Esophagus muscularis mucosa (tissue), 4 donors: ENCODE results near the gene ANTXR1. TPM values are rescaled to one million over a fixed set of nuclear protein-coding genes. Genes with fewer than 3 reads are reported as not detected.
"Not testable (repeated sequence)": the region's sequence is repeated elsewhere in the genome, so short reads cannot be mapped to it uniquely, and the experiment has no call there.

Experiments used
- DNase-seq: peaks from one replicate; pipeline ENCODE4 v3.0.0-alpha.2; 2017; ENCODE audit errors: extremely low spot score
- H3K27ac ChIP-seq, 4 donors: fragments of 200-600 bp; sonication (generic); replicated peaks in 1 of 4; 1 replicate in 3 of 4; 2 replicates in 1 of 4; pipeline ENCODE4 v1.5.1; 2016 to 2019; ENCODE audit warnings: mild to moderate bottlenecking in 1 of 4
- H3K27me3 ChIP-seq, 4 donors: fragments of 200-600 bp; sonication (generic); one replicate each; pipeline versions ENCODE4 v1.5.1 to v1.6.0; 2016 to 2019
- H3K36me3 ChIP-seq, 4 donors: fragments of 200-600 bp; sonication (generic); one replicate each; pipeline ENCODE4 v1.5.1; 2016 to 2019
- H3K4me1 ChIP-seq, 4 donors: fragments of 200-600 bp; sonication (generic); one replicate each; pipeline ENCODE4 v1.5.1; 2016 to 2019
- H3K4me3 ChIP-seq, 4 donors: fragments of 200-600 bp; sonication (generic); 1 replicate in 2 of 4; 2 replicates in 2 of 4; pipeline ENCODE4 v1.5.1; 2016 to 2019; ENCODE audit warnings: mild to moderate bottlenecking in 4 of 4, moderate library complexity in 1 of 4
- H3K9me3 ChIP-seq, 4 donors: fragments of 200-600 bp; sonication (generic); 1 replicate in 3 of 4; 2 replicates in 1 of 4; pipeline ENCODE4 v1.5.1; 2016 to 2019
- CTCF ChIP-seq, 3 experiments: fragments of 200-600 bp in 2 of 3; fragments of 450-650 bp in 1 of 3; sonication (generic) in 2 of 3; IDR thresholded peaks; one replicate each; pipeline ENCODE4 v1.5.1; 2017 to 2019; ENCODE audit warnings: antibody characterized with exemption in 3 of 3, mild to moderate bottlenecking in 2 of 3, moderate library complexity in 1 of 3
- EP300 ChIP-seq: sonication (generic); formaldehyde crosslinking; IDR thresholded peaks from one replicate; pipeline ENCODE4 v1.6.1; 2017; ENCODE audit warnings: antibody characterized with exemption
- POLR2A ChIP-seq: fragments of 450-650 bp; IDR thresholded peaks from one replicate; pipeline ENCODE4 v1.6.1; 2017; ENCODE audit warnings: antibody characterized with exemption, moderate library complexity, mild to moderate bottlenecking, low read depth
- POLR2AphosphoS5 ChIP-seq, 2 donors: sonication (generic); formaldehyde crosslinking; IDR thresholded peaks; one replicate each; pipeline ENCODE4 v1.6.1; 2017; ENCODE audit warnings: antibody characterized with exemption in 2 of 2
- WGBS: methylation state at CpG from one replicate; pipeline ENCODE4 v1.1.5; 2018; 5-methylcytosine and 5-hydroxymethylcytosine counted together
- intact Hi-C: fragments of 100-400 bp; cut with DNase I; formaldehyde crosslinking; loops from one replicate; pipeline ENCODE4 v1.15.1; 2023
- total RNA-seq, 4 donors: library from RNA; depleted of rRNA; stranded (reverse); fragments of >200 nt; gene quantifications; one replicate each; pipeline versions ENCODE4 v1.1.0 to v1.2.1, GENCODE V29; 2016

ANTXR1 gene
- total RNA-seq, 4 donors from 2014 or later, result 74.6 to 115 (median 92.1) TPM

GRCh38 chr2:69173706-69174105 is 160.7 kb downstream of the ANTXR1 start:
- TF ChIP-seq EP300 (no peak), POLR2A (no peak), CTCF (IDR thresholded peaks at IDR 0.05) (no peak), POLR2AphosphoS5 (IDR thresholded peaks at IDR 0.05) (no peak)
- Histone ChIP-seq H3K27me3 (no peaks in the 10 kb centered on the region), H3K27ac (peak overlapping the region; percentile 32 to 91 (median 72)), H3K36me3 (peaks cover 0 to 5% (median 0%) of the 10 kb centered on the region in 4 donors), H3K4me1 (peaks cover 12 to 74% (median 68%) of the 10 kb centered on the region in 4 donors), H3K4me3 (no peak overlapping the region), H3K9me3 (no peaks in the 10 kb centered on the region)
- intact Hi-C loops, result no loop called here
- no peak for DNase-seq
- 91% methylated on average over 1 of the region's 1 CpG for WGBS

- H3K4me3 ChIP-seq, intact Hi-C loops, H3K36me3 ChIP-seq, H3K27me3 ChIP-seq, H3K9me3 ChIP-seq, DNase-seq: not testable (repeated sequence)
- WGBS, result 87% methylated on average over 5 of the region's 5 CpGs
- Histone ChIP-seq H3K27ac (peak overlapping the region; percentile 32 to 91 (median 72)), H3K4me1 (peaks cover 9 to 74% (median 68%) of the 10 kb centered on the region in 4 donors)
Measured at GRCh38 chr2:69174211-69174610, 161.2 kb downstream of the ANTXR1 start.

GRCh38 chr2:69175790-69176715 is 163.1 kb downstream of the ANTXR1 start:
- no peak for DNase-seq
- Histone ChIP-seq H3K36me3 (peaks cover 0 to 5% (median 0%) of the 10 kb centered on the region in 4 donors), H3K27ac (peak overlapping the region; percentile 87 to 91 (median 88)), H3K4me1 (peaks cover 9 to 74% (median 67%) of the 10 kb centered on the region in 4 donors), H3K4me3 (no peak overlapping the region), H3K27me3 (no peaks in the 10 kb centered on the region), H3K9me3 (no peaks in the 10 kb centered on the region)
- WGBS, result 62% methylated on average over 7 of the region's 7 CpGs
- TF ChIP-seq POLR2A (no peak), POLR2AphosphoS5 (IDR thresholded peaks at IDR 0.05) (no peak), EP300 (no peak), CTCF (IDR thresholded peaks at IDR 0.05) (no peak)
- intact Hi-C loops, result no loop called here

GRCh38 chr2:69177063-69177771 is 164.2 kb downstream of the ANTXR1 start:
- no peaks in the 10 kb centered on the region for H3K9me3 ChIP-seq
- intact Hi-C loops, result no loop called here
- TF ChIP-seq POLR2A (no peak), POLR2AphosphoS5 (IDR thresholded peaks at IDR 0.05) (peak; percentile 38 to 43)
- WGBS, result 35% methylated on average over 16 of the region's 16 CpGs
- no peaks in the 10 kb centered on the region for H3K27me3 ChIP-seq
- DNase-seq, result no peak
- peaks cover 0 to 13% (median 0%) of the 10 kb centered on the region in 4 donors for H3K36me3 ChIP-seq
- H3K4me3 ChIP-seq, result peak overlapping the region in 3 of 4 donors; percentile 4 to 15 (median 10)
- peak overlapping the region; percentile 87 to 91 (median 88) for H3K27ac ChIP-seq
- H3K4me1 ChIP-seq, result peaks cover 9 to 72% (median 63%) of the 10 kb centered on the region in 4 donors

GRCh38 chr2:69177785-69178636 is 165.0 kb downstream of the ANTXR1 start:
- no peaks in the 10 kb centered on the region for H3K27me3 ChIP-seq
- peak overlapping the region; percentile 87 to 91 (median 88) for H3K27ac ChIP-seq
- DNase-seq, result peak; percentile 98
- peaks cover 0 to 20% (median 3%) of the 10 kb centered on the region in 4 donors for H3K36me3 ChIP-seq
- peaks cover 9 to 72% (median 63%) of the 10 kb centered on the region in 4 donors for H3K4me1 ChIP-seq
- no peaks in the 10 kb centered on the region for H3K9me3 ChIP-seq
- 18% methylated on average over 14 of the region's 20 CpGs for WGBS
- peak overlapping the region in 3 of 4 donors; percentile 1 to 15 (median 10) for H3K4me3 ChIP-seq
- intact Hi-C loops, result no loop called here
- TF ChIP-seq EP300, result peak; percentile 58
- peak; percentile 32 for TF ChIP-seq POLR2A
- TF ChIP-seq POLR2AphosphoS5 (IDR thresholded peaks at IDR 0.05), result peak; percentile 92 to 96
- no peak for TF ChIP-seq CTCF (IDR thresholded peaks at IDR 0.05)
